ENCODE measurements around the gene OLFM3. TPM values are rescaled to one million over a fixed set of nuclear protein-coding genes. Genes with fewer than 3 reads are reported as not detected.

Gene OLFM3
- total RNA-seq, 1 experiment from 2014 or later = not detected

DNA sequence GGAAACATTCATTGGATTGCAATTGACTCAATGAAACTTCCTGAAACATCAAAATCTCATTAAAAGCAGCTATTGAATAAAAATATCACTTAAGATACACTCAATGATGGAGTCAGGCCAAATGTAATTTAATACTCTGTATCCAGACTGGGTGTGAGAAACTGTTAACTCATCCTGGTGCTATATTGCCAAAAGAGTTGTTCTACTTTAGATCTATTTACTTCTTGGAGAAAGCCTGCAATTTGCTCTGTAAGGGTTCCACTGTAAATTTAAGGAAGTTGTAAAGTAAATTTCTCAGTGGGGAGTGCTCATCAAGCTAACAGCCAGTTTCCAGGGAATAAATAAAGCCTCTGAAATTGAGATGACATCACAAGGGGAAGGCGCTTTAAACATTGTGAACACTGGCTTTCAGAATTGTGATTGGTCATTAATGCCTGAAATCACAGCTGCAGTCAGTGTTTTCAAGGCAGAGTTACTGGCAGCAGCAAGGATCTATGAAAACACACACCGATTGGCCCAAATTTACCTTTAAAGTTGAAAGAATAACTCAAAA is 91.4 kb downstream of the OLFM3 start:
- no peaks in the 10 kb centered on the region for H3K4me1 ChIP-seq (ENCODE audit: control insufficient read depth in 1 of 2, insufficient read depth in 2 of 2, low read length in 2 of 2)
- no peak overlapping the region for H3K4me2 ChIP-seq (ENCODE audit: low read length)
- intact Hi-C loops (cut with micrococcal nuclease) = no loop called here
- no peaks in the 10 kb centered on the region for H3K79me2 ChIP-seq (ENCODE audit: insufficient read depth, low read length)
- no peaks in the 10 kb centered on the region for H3K9me2 ChIP-seq (ENCODE audit: insufficient read depth)
- ATAC-seq (no peak), DNase-seq (ENCODE audit: low read depth, low spot score) (no peak)
- H3K27ac ChIP-seq (ENCODE audit: low read depth, low read length) = no peak overlapping the region
- TF ChIP-seq YY1 (IDR thresholded peaks at IDR 0.05; ENCODE audit: extremely low read depth, insufficient replicate concordance, low read depth, low read length) = no peak
- TF ChIP-seq ZBTB33 (IDR thresholded peaks at IDR 0.05; ENCODE audit: extremely low read depth, insufficient replicate concordance, low read length) = no peak
- no peak for TF ChIP-seq CEBPB (IDR thresholded peaks at IDR 0.05; ENCODE audit: low read depth)
- no peak for TF ChIP-seq REST (IDR thresholded peaks at IDR 0.05; ENCODE audit: low read depth)
- TF ChIP-seq RAD21 (IDR thresholded peaks at IDR 0.05; ENCODE audit: low read depth) = no peak
- TF ChIP-seq TCF7L2 (IDR thresholded peaks at IDR 0.05; ENCODE audit: borderline replicate concordance, extremely low read depth, insufficient read depth, insufficient read length) = no peak
- no peak for TF ChIP-seq EZH2phosphoT487 (IDR thresholded peaks at IDR 0.05; ENCODE audit: borderline replicate concordance)
- no peak for TF ChIP-seq EZH2 (IDR thresholded peaks at IDR 0.05)
- TF ChIP-seq EGR1 (IDR thresholded peaks at IDR 0.05; ENCODE audit: low read depth) = no peak
- no peak for TF ChIP-seq CBX3 (IDR thresholded peaks at IDR 0.05; ENCODE audit: low read depth)
- no peak for TF ChIP-seq POLR2A (IDR thresholded peaks at IDR 0.05; ENCODE audit: borderline replicate concordance, extremely low read depth, insufficient read depth, insufficient read length)
- TF ChIP-seq, protein P1, sequence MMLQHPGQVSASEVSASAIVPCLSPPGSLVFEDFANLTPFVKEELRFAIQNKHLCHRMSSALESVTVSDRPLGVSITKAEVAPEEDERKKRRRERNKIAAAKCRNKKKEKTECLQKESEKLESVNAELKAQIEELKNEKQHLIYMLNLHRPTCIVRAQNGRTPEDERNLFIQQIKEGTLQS (IDR thresholded peaks at IDR 0.05) = no peak
- TF ChIP-seq SP1 (IDR thresholded peaks at IDR 0.05; ENCODE audit: low read depth) = no peak
- TF ChIP-seq, protein P2, sequence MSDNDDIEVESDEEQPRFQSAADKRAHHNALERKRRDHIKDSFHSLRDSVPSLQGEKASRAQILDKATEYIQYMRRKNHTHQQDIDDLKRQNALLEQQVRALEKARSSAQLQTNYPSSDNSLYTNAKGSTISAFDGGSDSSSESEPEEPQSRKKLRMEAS (IDR thresholded peaks at IDR 0.05) = no peak
- no peak for TF ChIP-seq ZNF274 (IDR thresholded peaks at IDR 0.05; ENCODE audit: low read depth, low read length)
- TF ChIP-seq ZFX (IDR thresholded peaks at IDR 0.05) = no peak
- no peak for TF ChIP-seq POLR2AphosphoS5 (IDR thresholded peaks at IDR 0.05; ENCODE audit: low read depth, low read length)
- H3K9ac ChIP-seq (ENCODE audit: low read length) = no peak overlapping the region
- ChIA-PET CTCF (no interaction called here), POLR2A (no interaction called here), RAD21 (ENCODE audit: low non-redundant PET in 1 of 2, low total read pairs in 2 of 2, uncharacterized antibody in 2 of 2, unreplicated experiment in 2 of 2) (no interaction called here)
- H3K27me3 ChIP-seq (ENCODE audit: insufficient read depth, low read length) = no peaks in the 10 kb centered on the region
- peaks cover 0 to 3% of the 10 kb centered on the region in 2 experiments; a peak in 1 of 4 replicates for H3K9me3 ChIP-seq (ENCODE audit: control insufficient read depth in 1 of 2, insufficient read depth in 1 of 2, low read depth in 1 of 2, low read length in 2 of 2)
- no peaks in the 10 kb centered on the region for H3K36me3 ChIP-seq (ENCODE audit: control insufficient read depth in 1 of 2, insufficient read depth in 2 of 2, low read length in 2 of 2)
- no peak overlapping the region for H3K4me3 ChIP-seq (replicated peaks in 1 of 2; ENCODE audit: low read depth in 1 of 2, low read length in 2 of 2)
- no peaks in the 10 kb centered on the region for H4K20me1 ChIP-seq (ENCODE audit: insufficient read depth)
- H2AFZ ChIP-seq (ENCODE audit: low read depth, low read length, poor library complexity, severe bottlenecking) = no peak overlapping the region
- no TSS peak for BruUV-seq (replicated peaks)
